Stimulated activated naive CD8-positive, alpha-beta T cell treated with anti-CD3 and anti-CD28 coated beads, Interleukin-15, Interleukin-2, amounts not matched to agents 100 ng/mL and 50 ng/mL, for 24 hours (primary cell): ENCODE data around the gene ITGAE.

ENCODE experiments used
- H3K27ac Mint-ChIP-seq: one replicate; pipeline ENCODE4 v1.8.0; 2021; ENCODE audit warnings: mild to moderate bottlenecking, mixed read lengths
- H3K27me3 Mint-ChIP-seq: one replicate; pipeline ENCODE4 v1.8.0; 2021; ENCODE audit warnings: mixed read lengths
- H3K36me3 Mint-ChIP-seq: one replicate; pipeline ENCODE4 v1.8.0; 2021; ENCODE audit warnings: low read depth, mixed read lengths
- H3K4me1 Mint-ChIP-seq: one replicate; pipeline ENCODE4 v1.8.0; 2021; ENCODE audit warnings: low read depth, mixed read lengths
- H3K4me3 Mint-ChIP-seq: one replicate; pipeline ENCODE4 v1.8.0; 2021; ENCODE audit warnings: mild to moderate bottlenecking, mixed read lengths
- H3K9me3 Mint-ChIP-seq: one replicate; pipeline ENCODE4 v1.8.0; 2021; ENCODE audit warnings: mixed read lengths

Gene ITGAE

DNA sequence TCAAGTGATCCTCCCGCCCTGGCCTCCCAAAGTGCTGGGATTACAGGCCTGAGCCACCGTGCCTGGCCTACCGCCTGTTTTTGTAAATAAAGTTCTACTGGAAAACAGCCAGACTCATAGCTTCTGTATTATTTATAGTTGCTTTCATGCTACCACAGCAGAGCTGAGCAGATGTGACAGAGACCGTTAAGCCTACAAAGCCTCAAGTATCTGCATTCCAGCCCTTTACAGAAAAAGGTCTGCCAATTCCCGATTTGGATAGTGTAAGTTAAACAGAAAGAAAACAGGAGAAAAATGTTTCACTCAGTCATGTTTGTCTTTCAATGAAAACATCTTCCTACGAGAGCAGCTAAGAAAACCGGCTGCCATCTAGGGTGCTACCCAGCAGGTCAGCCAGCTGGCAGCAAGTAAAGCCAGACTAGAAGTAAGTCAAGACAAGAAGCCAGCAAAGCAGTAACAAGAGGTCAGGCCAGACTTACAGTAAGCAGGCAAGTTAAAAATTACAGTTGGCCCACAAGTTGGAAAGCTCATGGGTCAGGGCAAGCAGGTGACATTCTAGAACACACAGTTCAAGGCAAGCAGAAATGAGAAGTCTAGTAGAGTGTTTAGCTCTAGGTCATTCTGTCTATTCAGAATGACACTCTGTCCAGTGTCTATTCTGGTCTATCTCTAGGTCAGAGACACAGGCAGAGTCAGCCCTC, 27.3 kb upstream of the ITGAE start:
- H3K9me3 Mint-ChIP-seq, result no peaks in the 10 kb centered on the region
- H3K27ac Mint-ChIP-seq, result no peak overlapping the region
- H3K4me1 Mint-ChIP-seq, result peaks cover 4% of the 10 kb centered on the region
- H3K36me3 Mint-ChIP-seq, result peaks cover 66% of the 10 kb centered on the region
- H3K4me3 Mint-ChIP-seq, result no peak overlapping the region
- H3K27me3 Mint-ChIP-seq, result no peaks in the 10 kb centered on the region

DNA sequence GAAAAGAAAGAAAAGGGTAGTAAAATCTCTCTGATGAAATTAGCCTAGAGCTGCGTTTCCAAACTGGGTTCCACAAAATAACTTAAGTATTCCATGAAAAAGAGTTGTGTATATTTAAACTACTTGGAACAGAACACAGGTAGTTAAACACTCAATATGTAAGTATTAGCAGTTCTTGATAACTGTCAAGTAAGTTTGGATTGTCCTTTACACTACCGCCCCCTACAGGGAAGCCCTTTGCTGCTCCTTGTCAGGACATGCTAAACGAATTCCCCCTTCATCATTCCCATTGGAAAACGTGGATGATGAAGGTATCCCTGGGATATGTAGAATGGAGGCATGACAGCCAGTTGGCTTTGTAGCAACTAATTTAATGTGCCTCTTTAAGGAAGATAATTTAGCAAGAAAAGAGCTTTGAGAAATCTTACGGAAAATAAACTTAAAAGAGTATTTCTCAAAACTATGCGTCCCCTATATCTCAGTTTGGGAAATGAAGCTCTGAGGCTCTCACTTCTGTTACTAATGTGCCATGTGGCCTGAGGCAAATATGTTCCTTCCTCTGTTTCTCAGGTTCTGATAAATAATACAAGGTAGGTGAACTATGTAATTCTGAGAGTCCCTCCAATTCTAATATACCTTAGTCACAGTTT, 26.3 kb upstream of the ITGAE start:
- H3K27me3 Mint-ChIP-seq, result no peaks in the 10 kb centered on the region
- H3K4me1 Mint-ChIP-seq, result peaks cover 8% of the 10 kb centered on the region
- H3K4me3 Mint-ChIP-seq, result no peak overlapping the region
- H3K27ac Mint-ChIP-seq, result no peak overlapping the region
- H3K36me3 Mint-ChIP-seq, result peaks cover 60% of the 10 kb centered on the region
- H3K9me3 Mint-ChIP-seq, result no peaks in the 10 kb centered on the region

DNA sequence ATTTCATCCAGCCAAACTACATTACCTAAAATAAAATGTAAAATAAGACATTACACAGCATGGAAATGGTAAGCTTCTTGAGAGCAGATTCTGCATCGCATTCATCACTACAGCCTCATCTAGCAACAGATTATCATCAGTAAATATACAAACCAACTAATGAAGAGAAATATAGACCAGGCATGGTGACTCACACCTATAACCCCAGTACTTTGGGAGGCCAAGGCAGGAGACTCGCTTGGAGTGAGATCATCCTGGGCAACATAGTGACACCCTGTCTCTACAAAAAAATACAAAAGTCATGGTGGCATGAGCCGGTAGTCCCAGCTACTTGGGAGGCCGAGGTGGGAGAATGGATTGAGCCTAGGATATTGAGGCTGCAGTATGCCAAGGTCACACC, 25.2 kb upstream of the ITGAE start:
- Mint-ChIP-seq H3K27ac (no peak overlapping the region), H3K9me3 (no peaks in the 10 kb centered on the region), H3K4me1 (peaks cover 8% of the 10 kb centered on the region), H3K27me3 (no peaks in the 10 kb centered on the region), H3K4me3 (no peak overlapping the region), H3K36me3 (peaks cover 65% of the 10 kb centered on the region)

DNA sequence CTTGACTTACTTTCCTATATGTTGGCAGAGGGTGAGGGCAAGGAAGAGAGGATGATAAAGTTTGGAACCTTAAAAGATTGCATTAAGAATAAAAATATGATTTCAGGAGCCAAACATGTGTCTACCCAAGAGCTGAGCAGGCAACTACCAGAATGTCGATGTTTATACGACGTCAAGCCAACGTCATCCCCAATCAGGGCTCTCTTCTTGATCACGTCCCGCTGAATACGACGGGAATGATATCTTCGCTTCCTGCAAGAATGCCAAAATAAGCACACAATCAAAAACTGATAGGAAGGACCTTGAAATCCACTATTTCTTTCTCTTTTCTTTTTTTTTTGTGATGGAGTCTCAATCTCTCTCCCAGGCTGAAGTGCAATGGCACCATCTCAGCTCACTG, 20.1 kb upstream of the ITGAE start:
- no peaks in the 10 kb centered on the region for H3K9me3 Mint-ChIP-seq
- H3K4me1 Mint-ChIP-seq, result peaks cover 4% of the 10 kb centered on the region
- no peak overlapping the region for H3K27ac Mint-ChIP-seq
- H3K4me3 Mint-ChIP-seq, result no peak overlapping the region
- no peaks in the 10 kb centered on the region for H3K27me3 Mint-ChIP-seq
- peaks cover 55% of the 10 kb centered on the region for H3K36me3 Mint-ChIP-seq

DNA sequence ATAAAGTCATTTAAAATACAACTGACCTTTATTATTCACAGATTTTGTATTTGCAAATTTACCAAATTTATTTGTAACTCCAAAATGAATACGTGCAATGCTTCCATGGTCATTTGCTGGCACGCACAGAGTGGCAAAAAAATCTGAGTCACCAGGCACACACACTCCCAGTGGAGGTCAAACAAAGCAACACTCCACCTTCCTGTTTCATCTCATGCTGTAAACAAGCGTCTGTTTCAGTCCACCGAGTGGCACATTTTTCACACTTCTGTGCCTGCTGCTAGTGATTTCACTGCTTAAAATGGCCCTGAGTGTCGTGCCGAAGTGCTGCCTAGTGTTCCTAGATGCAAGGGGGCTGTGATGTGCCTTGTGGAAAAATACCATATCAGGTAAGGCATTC, 17.8 kb upstream of the ITGAE start:
- no peak overlapping the region for H3K4me3 Mint-ChIP-seq

DNA sequence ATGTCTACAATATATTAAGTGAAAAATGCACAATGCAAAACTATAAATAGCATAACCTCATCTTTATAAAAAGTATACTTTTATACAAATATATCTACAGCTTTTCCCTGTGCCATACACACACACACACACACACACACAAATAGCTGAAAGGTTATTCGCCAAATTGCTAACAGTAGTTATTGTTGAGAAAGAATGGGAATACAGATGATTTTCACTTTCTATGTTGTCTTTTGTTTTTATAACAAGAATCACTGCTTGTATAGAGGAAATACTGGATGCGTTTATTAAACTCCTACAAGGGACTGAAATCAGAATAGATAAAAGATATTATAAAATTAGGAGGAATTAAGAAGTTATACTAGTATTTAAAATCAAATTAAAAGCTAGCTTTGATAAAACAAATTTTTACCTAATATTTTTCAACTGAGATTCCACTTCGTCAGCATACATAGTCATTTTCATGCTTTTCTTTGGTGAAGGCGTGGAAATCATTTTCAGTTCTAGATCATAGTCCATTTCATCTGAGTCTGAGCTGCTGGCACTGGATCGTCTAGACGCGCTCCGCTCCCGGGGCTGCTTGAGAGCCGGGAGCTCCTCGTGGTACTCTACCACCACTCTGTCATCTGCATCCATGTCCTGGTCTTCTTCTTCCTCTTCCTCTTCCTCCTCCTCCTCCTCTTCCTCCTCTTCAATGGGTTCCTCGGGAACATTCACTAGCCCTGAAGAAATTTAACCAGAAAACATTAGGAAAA, 17.0 kb upstream of the ITGAE start:
- Mint-ChIP-seq H3K27ac (no peak overlapping the region), H3K36me3 (peaks cover 53% of the 10 kb centered on the region), H3K27me3 (no peaks in the 10 kb centered on the region)

More for the DNA sequence above, 17.8 kb upstream of the ITGAE start:
- H3K4me1 Mint-ChIP-seq, result peaks cover 4% of the 10 kb centered on the region
- H3K27ac Mint-ChIP-seq, result no peak overlapping the region
- H3K27me3 Mint-ChIP-seq, result no peaks in the 10 kb centered on the region
- H3K36me3 Mint-ChIP-seq, result peaks cover 53% of the 10 kb centered on the region
- H3K9me3 Mint-ChIP-seq, result no peaks in the 10 kb centered on the region

DNA sequence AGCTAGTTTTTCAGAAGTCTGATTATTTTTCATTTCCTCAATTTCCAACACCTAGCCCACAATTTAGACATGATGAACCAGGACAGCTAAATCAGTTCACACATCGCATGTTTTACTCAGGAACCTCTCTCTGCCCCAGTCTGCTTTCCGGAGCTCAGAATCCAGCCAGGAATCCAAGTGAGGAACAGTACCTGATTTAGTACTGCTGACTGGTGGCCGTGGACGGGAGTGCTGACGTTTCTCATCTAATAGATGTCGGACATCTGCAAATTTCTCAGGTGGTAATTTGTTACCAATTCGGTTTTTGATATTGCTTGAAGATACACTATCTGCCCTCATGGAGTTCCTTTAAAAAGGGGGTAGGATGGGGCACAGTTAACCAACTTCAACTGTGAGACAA, 14.9 kb upstream of the ITGAE start:
- Mint-ChIP-seq H3K9me3 (no peaks in the 10 kb centered on the region), H3K27me3 (no peaks in the 10 kb centered on the region), H3K4me1 (no peaks in the 10 kb centered on the region), H3K27ac (no peak overlapping the region), H3K36me3 (peaks cover 60% of the 10 kb centered on the region), H3K4me3 (no peak overlapping the region)

More for the DNA sequence above, 17.0 kb upstream of the ITGAE start:
- no peaks in the 10 kb centered on the region for H3K9me3 Mint-ChIP-seq
- H3K4me1 Mint-ChIP-seq, result peaks cover 4% of the 10 kb centered on the region
- no peak overlapping the region for H3K4me3 Mint-ChIP-seq

DNA sequence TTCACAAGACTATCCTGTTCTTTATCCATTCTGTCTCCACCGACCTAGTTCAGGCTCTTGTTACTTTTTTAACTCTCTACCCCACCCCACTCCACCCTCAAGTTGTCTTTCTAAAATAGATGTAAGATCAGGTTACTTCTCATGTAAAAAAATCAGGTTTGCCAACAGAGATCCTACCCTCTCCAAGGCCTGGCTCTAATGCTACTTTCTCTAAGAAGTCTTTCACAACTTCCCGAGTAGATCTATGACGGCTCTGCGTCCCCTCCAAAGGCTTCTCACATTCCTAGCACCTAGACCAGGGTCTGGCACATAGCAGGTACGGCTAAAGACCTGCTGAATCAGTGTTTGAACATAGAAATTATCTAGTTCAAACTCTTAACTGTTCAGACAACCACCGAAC, 14.1 kb upstream of the ITGAE start:
- Mint-ChIP-seq H3K27ac (no peak overlapping the region), H3K4me3 (no peak overlapping the region), H3K9me3 (no peaks in the 10 kb centered on the region), H3K4me1 (peaks cover under 1% of the 10 kb centered on the region), H3K27me3 (no peaks in the 10 kb centered on the region), H3K36me3 (peaks cover 61% of the 10 kb centered on the region)

DNA sequence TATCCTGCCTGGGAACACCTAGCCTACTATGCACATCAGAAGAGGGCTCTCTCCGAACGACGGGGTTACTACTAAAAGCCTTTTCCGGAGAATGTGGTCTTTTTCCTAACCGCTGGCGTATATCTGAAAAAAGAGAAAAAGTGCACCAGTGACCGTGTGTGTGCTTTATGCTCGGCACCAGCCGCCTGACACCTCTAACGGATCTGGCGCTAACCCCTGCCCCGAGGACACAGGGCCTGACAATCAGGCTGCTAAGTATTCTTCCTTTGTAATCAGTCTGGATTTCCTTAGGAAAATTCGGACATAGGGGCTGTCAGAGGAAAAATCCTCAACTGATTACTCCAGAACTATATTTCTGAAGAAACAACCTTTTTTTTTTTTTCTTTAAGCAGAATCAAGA, 13.4 kb upstream of the ITGAE start:
- peaks cover 7% of the 10 kb centered on the region for H3K4me1 Mint-ChIP-seq
- peaks cover 66% of the 10 kb centered on the region for H3K36me3 Mint-ChIP-seq
- H3K27me3 Mint-ChIP-seq, result no peaks in the 10 kb centered on the region
- H3K9me3 Mint-ChIP-seq, result no peaks in the 10 kb centered on the region
- no peak overlapping the region for H3K27ac Mint-ChIP-seq
- H3K4me3 Mint-ChIP-seq, result no peak overlapping the region

DNA sequence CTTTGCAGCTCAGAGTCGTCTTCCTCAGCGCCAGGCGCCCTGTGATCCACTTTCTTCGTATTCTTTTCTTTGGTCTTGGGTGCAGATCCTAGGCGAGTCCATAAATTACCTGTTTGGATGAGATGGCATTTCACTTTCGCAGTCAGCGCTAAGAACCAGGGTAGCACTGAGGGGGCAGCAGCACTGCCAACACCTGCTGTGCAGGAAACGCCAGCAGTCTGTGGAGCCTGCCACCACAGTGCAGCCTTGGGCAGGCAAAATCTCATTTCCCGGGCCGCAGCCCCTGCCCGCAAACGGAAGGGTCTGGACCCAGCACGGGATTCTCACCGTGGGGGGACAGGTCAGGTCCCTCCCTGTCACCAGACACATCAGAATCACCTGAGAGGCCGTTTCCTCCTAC, 12.2 kb upstream of the ITGAE start:
- no peak overlapping the region for H3K27ac Mint-ChIP-seq
- peaks cover 19% of the 10 kb centered on the region for H3K4me1 Mint-ChIP-seq
- no peak overlapping the region for H3K4me3 Mint-ChIP-seq
- no peaks in the 10 kb centered on the region for H3K9me3 Mint-ChIP-seq
- peaks cover 64% of the 10 kb centered on the region for H3K36me3 Mint-ChIP-seq
- no peaks in the 10 kb centered on the region for H3K27me3 Mint-ChIP-seq

DNA sequence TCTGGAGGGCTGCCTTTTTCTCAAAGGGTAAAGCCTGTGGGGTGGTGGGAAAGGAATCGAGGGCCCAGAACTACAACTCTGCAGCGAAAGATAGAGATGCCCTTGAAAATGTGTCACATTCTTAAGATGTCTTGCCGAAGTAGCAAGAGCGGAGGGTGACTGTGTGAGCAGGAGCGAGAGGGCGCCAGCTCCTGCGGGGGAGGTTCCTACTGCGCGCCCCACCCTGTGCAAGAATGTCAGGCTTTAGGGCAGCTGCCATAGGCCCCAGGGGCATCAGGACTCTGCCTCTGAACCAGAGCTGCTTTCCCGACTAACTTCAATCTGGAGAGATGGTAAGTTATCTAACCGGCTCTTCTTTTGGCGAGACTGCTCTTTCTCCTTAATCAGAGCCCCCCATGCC, 11.8 kb upstream of the ITGAE start:
- Mint-ChIP-seq H3K4me1 (peaks cover 22% of the 10 kb centered on the region), H3K27ac (no peak overlapping the region), H3K9me3 (no peaks in the 10 kb centered on the region), H3K27me3 (no peaks in the 10 kb centered on the region), H3K36me3 (peaks cover 65% of the 10 kb centered on the region), H3K4me3 (no peak overlapping the region)

DNA sequence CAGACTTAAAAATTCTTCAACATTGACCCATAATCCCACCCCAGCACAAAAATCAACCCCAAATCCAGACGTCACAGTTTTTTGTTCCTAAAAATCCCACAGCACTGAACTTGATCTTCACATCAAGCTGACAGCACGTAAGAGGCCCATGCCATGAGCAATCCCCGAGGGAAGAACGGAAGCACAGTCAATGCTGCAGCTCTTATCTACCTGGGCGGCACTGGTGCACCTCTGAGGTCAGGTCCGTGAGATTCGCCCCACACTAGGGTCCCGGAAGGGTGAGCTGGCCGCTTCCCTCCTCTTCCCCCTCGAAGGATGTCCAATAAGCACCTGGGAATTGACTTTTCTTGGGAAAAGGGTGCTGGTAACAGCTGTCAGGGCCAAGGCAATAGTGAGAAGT, 11.3 kb upstream of the ITGAE start:
- Mint-ChIP-seq H3K9me3 (no peaks in the 10 kb centered on the region), H3K27ac (no peak overlapping the region), H3K4me1 (peaks cover 22% of the 10 kb centered on the region), H3K27me3 (no peaks in the 10 kb centered on the region), H3K36me3 (peaks cover 69% of the 10 kb centered on the region), H3K4me3 (no peak overlapping the region)

DNA sequence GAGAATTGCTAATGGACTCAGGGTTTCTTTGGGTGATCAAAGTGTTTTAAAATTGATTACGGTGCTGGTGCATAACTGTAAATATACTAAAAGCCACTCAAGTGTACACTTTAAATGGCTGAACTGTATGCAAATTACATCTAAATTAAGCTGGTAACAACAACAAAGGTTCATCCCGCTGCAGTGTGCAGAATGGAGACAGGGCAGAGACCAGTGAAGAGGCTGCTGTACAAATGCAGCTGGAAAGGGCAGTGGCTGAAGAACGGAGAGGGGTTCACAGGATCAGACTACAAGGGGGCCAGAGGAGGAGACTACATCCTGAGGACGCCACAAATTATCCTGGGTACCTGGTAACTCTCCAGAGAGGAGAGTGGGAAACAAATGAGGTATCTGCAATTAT, 9.0 kb upstream of the ITGAE start:
- Mint-ChIP-seq H3K27ac (no peak overlapping the region), H3K4me3 (no peak overlapping the region), H3K27me3 (no peaks in the 10 kb centered on the region), H3K9me3 (no peaks in the 10 kb centered on the region), H3K36me3 (peaks cover 71% of the 10 kb centered on the region), H3K4me1 (peaks cover 30% of the 10 kb centered on the region)

DNA sequence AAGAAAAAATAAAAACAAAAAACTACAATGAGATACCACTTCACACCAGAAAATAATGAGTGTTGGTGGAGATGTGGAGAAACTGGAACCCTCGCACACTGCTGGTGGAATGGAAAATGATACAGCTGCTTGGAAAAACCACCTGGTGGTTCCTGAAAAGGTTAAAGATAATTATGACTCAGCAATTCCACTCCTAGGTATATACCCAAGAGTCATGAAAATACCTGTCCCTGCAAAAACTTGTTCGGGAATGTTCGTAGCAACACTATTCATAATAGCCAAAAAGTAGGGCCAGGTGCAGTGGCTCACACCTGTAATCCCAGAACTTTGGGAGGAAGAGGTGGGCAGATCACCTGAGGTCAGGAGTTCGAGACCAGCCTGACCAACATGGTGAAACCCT, 8.1 kb upstream of the ITGAE start:
- Mint-ChIP-seq H3K27me3 (no peaks in the 10 kb centered on the region), H3K4me1 (peaks cover 39% of the 10 kb centered on the region), H3K4me3 (no peak overlapping the region)

DNA sequence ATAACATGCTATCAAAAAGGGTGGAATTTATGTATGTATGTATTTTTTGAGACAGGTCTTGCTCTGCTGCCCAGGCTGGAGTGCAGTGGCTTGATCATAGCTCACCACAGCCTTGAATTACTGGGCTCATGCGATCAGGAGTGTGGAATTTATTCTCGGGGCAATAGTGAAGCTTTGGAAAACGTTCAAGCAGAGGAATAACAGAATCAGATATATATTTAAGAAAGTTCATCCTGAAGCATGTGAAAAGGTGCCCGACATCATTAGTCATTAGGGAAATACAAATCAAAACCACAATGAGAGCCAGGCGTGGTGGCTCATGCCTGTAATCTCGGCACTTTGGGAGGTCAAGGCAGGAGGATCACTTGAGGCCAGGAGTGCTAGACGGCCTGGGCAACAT, 7.7 kb upstream of the ITGAE start:
- Mint-ChIP-seq H3K27me3 (no peaks in the 10 kb centered on the region), H3K4me3 (no peak overlapping the region), H3K9me3 (no peaks in the 10 kb centered on the region), H3K4me1 (peaks cover 43% of the 10 kb centered on the region), H3K27ac (peak overlapping the region; percentile 32), H3K36me3 (peaks cover 61% of the 10 kb centered on the region)

More for the DNA sequence above, 8.1 kb upstream of the ITGAE start:
- no peaks in the 10 kb centered on the region for H3K9me3 Mint-ChIP-seq
- H3K36me3 Mint-ChIP-seq, result peaks cover 64% of the 10 kb centered on the region
- H3K27ac Mint-ChIP-seq, result no peak overlapping the region
